Gastroesophageal sphincter (tissue), 4 donors: ENCODE results near the gene BMP5. TPM values are rescaled to one million over a fixed set of nuclear protein-coding genes. Genes with fewer than 3 reads are reported as not detected.

Experiments used
- ATAC-seq: fragments of 150-250 bp; one replicate; pipeline ENCODE4 v1.9.1; 2016; ENCODE audit warnings: mild to moderate bottlenecking, moderate library complexity
- H3K27ac ChIP-seq, 4 donors: fragments of 200-600 bp; sonication (generic) in 3 of 4; 1 replicate in 3 of 4; 2 replicates in 1 of 4; pipeline ENCODE4 v1.5.1; 2016 to 2019
- H3K27me3 ChIP-seq: fragments of 200-600 bp; sonication (generic); one replicate; pipeline ENCODE4 v1.5.1; 2019
- H3K36me3 ChIP-seq, 2 donors: fragments of 200-600 bp; sonication (generic); one replicate each; pipeline ENCODE4 v1.5.1; 2019; ENCODE audit warnings: control low read depth in 1 of 2
- H3K4me1 ChIP-seq, 3 donors: fragments of 200-600 bp; sonication (generic); 1 replicate in 2 of 3; 2 replicates in 1 of 3; pipeline ENCODE4 v1.5.1; 2016 to 2019; ENCODE audit warnings: control low read depth in 2 of 3
- H3K4me3 ChIP-seq, 2 donors: fragments of 200-600 bp; sonication (generic); one replicate each; pipeline ENCODE4 v1.5.1; 2019; ENCODE audit warnings: mild to moderate bottlenecking in 1 of 2, moderate library complexity in 1 of 2
- H3K9me3 ChIP-seq, 3 donors: fragments of 200-600 bp; sonication (generic); one replicate each; pipeline ENCODE4 v1.5.1; 2017 to 2019; ENCODE audit warnings: control low read depth in 2 of 3
- EP300 ChIP-seq: sonication (generic); formaldehyde crosslinking; IDR thresholded peaks from one replicate; pipeline ENCODE4 v1.6.1; 2017; ENCODE audit warnings: antibody characterized with exemption, mild to moderate bottlenecking
- POLR2A ChIP-seq, 2 donors: fragments of 450-650 bp; IDR thresholded peaks; one replicate each; pipeline ENCODE4 v1.6.1; 2017; ENCODE audit warnings: antibody characterized with exemption in 2 of 2, mild to moderate bottlenecking in 2 of 2, moderate library complexity in 1 of 2
- POLR2AphosphoS5 ChIP-seq: sonication (generic); formaldehyde crosslinking; IDR thresholded peaks from one replicate; pipeline ENCODE4 v1.6.1; 2017; ENCODE audit warnings: antibody characterized with exemption
- WGBS, 2 donors: methylation state at CpG; one replicate each; pipeline ENCODE4 v1.1.5; 2018; ENCODE audit warnings: low coverage in 1 of 2; 5-methylcytosine and 5-hydroxymethylcytosine counted together
- total RNA-seq, 4 donors: library from RNA; depleted of rRNA; stranded (reverse); fragments of >200 nt; gene quantifications; one replicate each; pipeline ENCODE4 v1.1.0, GENCODE V29; 2016
- TF ChIP-seq, protein P1 (sequence below), 4 experiments: fragments of 200-600 bp in 2 of 4; fragments of 450-650 bp in 2 of 4; sonication (generic) in 1 of 4; IDR thresholded peaks; one replicate each; pipeline ENCODE4 v1.5.1; 2017 to 2019; ENCODE audit warnings: antibody characterized with exemption in 4 of 4, mild to moderate bottlenecking in 2 of 4, moderate library complexity in 2 of 4

BMP5 gene
- total RNA-seq, 4 donors from 2014 or later = 0.40 to 2.6 (median 0.89) TPM

DNA sequence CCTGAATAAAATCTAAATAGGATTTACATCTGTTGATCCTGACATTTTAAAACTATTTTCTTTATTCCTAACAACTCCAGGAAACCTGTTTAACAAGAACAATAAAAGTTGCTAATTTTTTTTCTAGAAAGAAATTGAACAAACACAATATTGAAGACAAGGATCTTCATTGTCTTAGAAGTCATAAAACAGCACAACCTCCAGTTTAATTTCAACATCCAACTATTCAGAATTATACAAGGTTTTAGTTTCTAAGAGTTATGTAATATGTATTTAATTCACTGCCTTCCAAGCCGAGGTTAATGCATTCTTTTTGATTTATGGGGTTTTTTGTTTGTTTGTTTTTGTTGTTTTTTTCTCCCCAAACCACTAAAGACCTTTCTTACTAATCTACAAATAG lies 7.2 kb downstream of the BMP5 start:
- 38 to 70% methylated on average over 1 of the region's 1 CpG for WGBS, 2 donors

DNA sequence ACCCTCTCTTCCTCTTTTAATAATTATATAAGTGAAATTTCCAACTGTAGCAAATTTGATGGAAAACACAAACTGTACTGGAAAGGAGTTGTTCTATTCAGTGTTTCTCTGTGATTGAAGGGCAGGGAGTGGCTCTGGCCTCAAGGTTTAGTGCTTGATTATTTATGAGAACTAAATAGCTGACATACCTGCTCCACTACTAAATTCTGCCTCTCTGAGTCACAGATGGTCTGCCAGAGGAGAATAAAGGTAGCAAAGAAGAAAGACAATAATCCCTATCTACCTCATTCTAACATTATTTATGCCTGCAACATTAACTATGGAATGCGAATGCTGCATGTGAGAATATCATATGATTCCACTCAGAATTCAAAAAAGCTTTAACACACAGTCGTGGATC lies 9.3 kb downstream of the BMP5 start:
- TF ChIP-seq, protein P1, sequence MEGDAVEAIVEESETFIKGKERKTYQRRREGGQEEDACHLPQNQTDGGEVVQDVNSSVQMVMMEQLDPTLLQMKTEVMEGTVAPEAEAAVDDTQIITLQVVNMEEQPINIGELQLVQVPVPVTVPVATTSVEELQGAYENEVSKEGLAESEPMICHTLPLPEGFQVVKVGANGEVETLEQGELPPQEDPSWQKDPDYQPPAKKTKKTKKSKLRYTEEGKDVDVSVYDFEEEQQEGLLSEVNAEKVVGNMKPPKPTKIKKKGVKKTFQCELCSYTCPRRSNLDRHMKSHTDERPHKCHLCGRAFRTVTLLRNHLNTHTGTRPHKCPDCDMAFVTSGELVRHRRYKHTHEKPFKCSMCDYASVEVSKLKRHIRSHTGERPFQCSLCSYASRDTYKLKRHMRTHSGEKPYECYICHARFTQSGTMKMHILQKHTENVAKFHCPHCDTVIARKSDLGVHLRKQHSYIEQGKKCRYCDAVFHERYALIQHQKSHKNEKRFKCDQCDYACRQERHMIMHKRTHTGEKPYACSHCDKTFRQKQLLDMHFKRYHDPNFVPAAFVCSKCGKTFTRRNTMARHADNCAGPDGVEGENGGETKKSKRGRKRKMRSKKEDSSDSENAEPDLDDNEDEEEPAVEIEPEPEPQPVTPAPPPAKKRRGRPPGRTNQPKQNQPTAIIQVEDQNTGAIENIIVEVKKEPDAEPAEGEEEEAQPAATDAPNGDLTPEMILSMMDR (IDR thresholded peaks at IDR 0.05) = no peak
- TF ChIP-seq POLR2A (IDR thresholded peaks at IDR 0.05) (no peak), POLR2AphosphoS5 (no peak), EP300 (no peak)
- no peaks in the 10 kb centered on the region for H3K9me3 ChIP-seq
- WGBS, 2 donors = 82 to 93% methylated on average over 2 of the region's 2 CpGs
- H3K4me3 ChIP-seq = no peak overlapping the region
- no peaks in the 10 kb centered on the region for H3K4me1 ChIP-seq
- H3K36me3 ChIP-seq = no peaks in the 10 kb centered on the region
- no peak for ATAC-seq
- no peaks in the 10 kb centered on the region for H3K27me3 ChIP-seq
- H3K27ac ChIP-seq = no peak overlapping the region

More for the DNA sequence above, 7.2 kb downstream of the BMP5 start:
- Histone ChIP-seq H3K27me3 (no peaks in the 10 kb centered on the region), H3K36me3 (no peaks in the 10 kb centered on the region), H3K27ac (no peak overlapping the region), H3K4me1 (no peaks in the 10 kb centered on the region), H3K4me3 (no peak overlapping the region), H3K9me3 (no peaks in the 10 kb centered on the region)
- no peak for ATAC-seq
- TF ChIP-seq, protein P1 (IDR thresholded peaks at IDR 0.05) = no peak
- TF ChIP-seq EP300 (no peak), POLR2A (IDR thresholded peaks at IDR 0.05) (no peak), POLR2AphosphoS5 (no peak)

DNA sequence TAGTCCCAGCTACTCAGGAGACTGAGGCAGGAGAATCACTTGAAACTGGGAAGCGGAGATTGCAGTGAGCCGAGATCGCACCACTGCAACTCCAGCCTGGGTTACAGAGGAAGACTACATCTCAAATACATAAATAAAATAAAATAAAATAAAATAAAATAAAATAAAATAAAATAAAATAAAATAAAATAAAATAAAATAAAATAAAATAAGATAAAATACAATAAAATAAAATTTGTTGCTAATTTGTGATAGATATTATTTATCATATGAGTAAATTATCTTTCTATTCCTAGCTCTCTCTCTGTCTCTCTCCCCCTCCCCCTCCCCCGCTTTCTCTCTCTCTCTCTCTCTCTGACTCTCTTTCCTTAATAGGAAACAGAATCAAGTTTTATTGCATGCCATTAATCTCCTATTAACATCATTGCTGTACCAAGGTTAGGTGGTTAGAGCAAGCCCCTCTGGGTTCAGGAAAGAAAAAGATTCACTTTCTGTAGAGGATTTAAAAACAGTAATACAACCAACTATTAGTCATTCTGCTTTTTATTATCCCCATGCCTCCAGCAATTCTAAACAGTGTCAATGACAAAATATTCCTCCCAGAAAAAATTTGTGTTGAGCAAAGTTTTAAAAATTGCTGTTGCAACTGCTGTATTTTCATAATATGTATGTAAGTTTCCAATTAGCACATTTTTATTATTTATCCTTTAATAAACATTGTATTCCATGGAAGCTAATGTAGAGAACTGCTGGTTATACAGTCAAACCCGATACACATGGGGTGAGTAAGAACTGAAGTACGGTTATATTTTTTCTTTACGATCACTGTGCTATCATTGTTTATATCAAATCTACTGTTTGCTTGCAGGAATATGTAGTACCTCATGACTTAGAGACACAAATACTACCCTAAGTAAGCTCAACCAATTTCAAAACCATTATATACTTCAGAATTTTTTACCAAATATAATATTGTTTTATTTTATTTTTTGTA lies 22.1 kb downstream of the BMP5 start:
- Histone ChIP-seq H3K36me3 (no peaks in the 10 kb centered on the region), H3K4me1 (no peaks in the 10 kb centered on the region), H3K27ac (no peak overlapping the region), H3K4me3 (no peak overlapping the region), H3K9me3 (no peaks in the 10 kb centered on the region), H3K27me3 (no peaks in the 10 kb centered on the region)
- WGBS, 2 donors = 83 to 87% methylated on average over 7 of the region's 7 CpGs
- TF ChIP-seq, protein P1 (IDR thresholded peaks at IDR 0.05) = no peak
- no peak for TF ChIP-seq POLR2A (IDR thresholded peaks at IDR 0.05)
- no peak for TF ChIP-seq POLR2AphosphoS5
- no peak for ATAC-seq

DNA sequence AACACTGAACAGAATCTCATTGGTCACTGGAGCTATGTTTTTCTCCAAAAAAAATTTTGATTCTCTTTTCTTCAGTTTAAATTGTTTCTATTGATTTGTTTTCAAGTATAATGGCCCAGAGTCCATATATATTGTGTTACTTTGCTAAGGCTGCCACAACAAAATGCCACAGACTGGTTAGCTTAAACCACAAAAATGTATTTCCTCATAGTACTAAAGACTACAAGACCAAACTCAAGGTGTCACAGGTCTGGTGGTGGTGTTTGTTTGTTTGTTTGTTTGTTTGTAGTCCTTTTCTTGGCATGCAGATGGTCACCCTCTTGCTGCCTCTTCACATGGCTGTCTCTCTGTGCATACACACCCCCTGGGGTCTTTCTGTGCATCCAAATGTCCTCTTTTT lies 34.0 kb downstream of the BMP5 start:
- no peak for ATAC-seq
- TF ChIP-seq, protein P1 (IDR thresholded peaks at IDR 0.05) = no peak
- TF ChIP-seq EP300 (no peak), POLR2A (IDR thresholded peaks at IDR 0.05) (no peak), POLR2AphosphoS5 (no peak)

DNA sequence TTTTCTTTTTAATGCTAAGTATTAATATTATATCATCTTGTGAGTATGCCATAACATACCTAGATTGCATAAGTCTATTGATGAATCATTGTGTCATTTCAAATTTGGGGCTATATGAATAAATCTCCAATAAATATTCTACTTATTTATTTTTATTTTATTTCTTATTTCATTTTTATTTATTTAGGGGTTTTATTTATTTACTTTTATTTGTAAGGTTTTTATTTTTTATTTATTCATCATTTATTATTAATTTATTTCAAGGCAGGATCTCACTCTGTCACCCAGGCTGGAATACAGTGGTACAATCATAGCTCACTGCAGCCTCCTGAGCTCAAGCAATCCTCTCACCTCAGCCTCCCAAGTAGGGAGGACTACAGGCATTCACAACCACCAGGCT lies 36.3 kb downstream of the BMP5 start:
- H3K36me3 ChIP-seq = no peaks in the 10 kb centered on the region
- no peak overlapping the region for H3K27ac ChIP-seq
- H3K27me3 ChIP-seq = no peaks in the 10 kb centered on the region
- TF ChIP-seq, protein P1 (IDR thresholded peaks at IDR 0.05) = no peak
- TF ChIP-seq POLR2A (IDR thresholded peaks at IDR 0.05) (no peak), POLR2AphosphoS5 (no peak), EP300 (no peak)
- ATAC-seq = no peak
- no peaks in the 10 kb centered on the region for H3K9me3 ChIP-seq
- no peaks in the 10 kb centered on the region for H3K4me1 ChIP-seq
- no peak overlapping the region for H3K4me3 ChIP-seq

More for the DNA sequence above, 34.0 kb downstream of the BMP5 start:
- Histone ChIP-seq H3K36me3 (no peaks in the 10 kb centered on the region), H3K9me3 (no peaks in the 10 kb centered on the region), H3K27ac (no peak overlapping the region), H3K4me3 (no peak overlapping the region), H3K27me3 (no peaks in the 10 kb centered on the region), H3K4me1 (no peaks in the 10 kb centered on the region)
